D721Med (cell line): ENCODE results near the gene REG1B.
A peak's percentile ranks its signal among the peaks of the same experiment; 100 is the strongest.

Experiments used
- DNase-seq: peaks from one replicate; pipeline ENCODE4 v3.0.0; 2011; ENCODE audit warnings: low spot score; ENCODE audit not compliant: insufficient read length
- FAIRE-seq: peaks from 2 replicates; lab custom pipeline; 2011; peaks lifted over from hg19 to GRCh38; lab: Jason Lieb, UNC
- CTCF ChIP-seq: IDR thresholded peaks from 2 replicates; pipeline ENCODE4 v1.5.1; 2012; ENCODE audit warnings: mild to moderate bottlenecking, control low read depth; ENCODE audit not compliant: insufficient read depth; ENCODE audit errors: missing control alignments

Gene REG1B

GRCh38 chr2:79103214-79103613, 15.4 kb upstream of the REG1B start:
- TF ChIP-seq CTCF = no peak
- DNase-seq (no peak), FAIRE-seq (no peak)

- DNase-seq (no peak), FAIRE-seq (peak; percentile 44)
- no peak for TF ChIP-seq CTCF
Observed at GRCh38 chr2:79101024-79101423, 13.2 kb upstream of the REG1B start.

- FAIRE-seq (no peak), DNase-seq (no peak)
- TF ChIP-seq CTCF = no peak
Observed at GRCh38 chr2:79100285-79100684, 12.5 kb upstream of the REG1B start.

GRCh38 chr2:79099140-79099686, 11.4 kb upstream of the REG1B start:
- TF ChIP-seq CTCF = no peak
- no peak for DNase-seq

GRCh38 chr2:79097843-79098242, 10.1 kb upstream of the REG1B start:
- DNase-seq (no peak), FAIRE-seq (no peak)
- no peak for TF ChIP-seq CTCF

More at GRCh38 chr2:79099140-79099686, 11.4 kb upstream of the REG1B start:
- no peak for FAIRE-seq

- FAIRE-seq (no peak), DNase-seq (no peak)
- no peak for TF ChIP-seq CTCF
Observed at GRCh38 chr2:79090693-79091092, 2.9 kb upstream of the REG1B start.

GRCh38 chr2:79086255-79086654, 1.5 kb downstream of the REG1B start:
- FAIRE-seq = no peak
- no peak for TF ChIP-seq CTCF
- DNase-seq = no peak
